NCI-H524 treated with DMSO at 0.1 percent for 48 hours (cell line): ENCODE results near the gene CLEC4G.
A peak's percentile ranks its signal among the peaks of the same experiment; 100 is the strongest.
"Not testable (repeated sequence)": the region's sequence is repeated elsewhere in the genome, so short reads cannot be mapped to it uniquely, and the experiment has no call there.

Experiments
- DNase-seq: peaks from one replicate; lab custom pipeline; 2025; lab: John Stamatoyannopoulos, UW

The CLEC4G gene

GRCh38 chr19:7732045-7732444 is at the start of gene CLEC4G:
Gene CLEC4G (minus strand): TSS chr19:7732110. CDS start chr19:7732102, 8 bp downstream.
- DNase-seq: no peak

GRCh38 chr19:7781157-7781556 is 49.2 kb upstream of the CLEC4G start:
- DNase-seq: no peak

GRCh38 chr19:7779631-7780486 is 47.9 kb upstream of the CLEC4G start:
- no peak for DNase-seq

- no peak for DNase-seq
Measured at GRCh38 chr19:7778081-7778480, 46.2 kb upstream of the CLEC4G start.

GRCh38 chr19:7775761-7776160 is 43.9 kb upstream of the CLEC4G start:
- DNase-seq: no peak

- no peak for DNase-seq
Measured at GRCh38 chr19:7773841-7774240, 41.9 kb upstream of the CLEC4G start.

- DNase-seq: peak; percentile 51
Measured at GRCh38 chr19:7772752-7773291, 40.9 kb upstream of the CLEC4G start.

GRCh38 chr19:7771072-7771471 is 39.2 kb upstream of the CLEC4G start:
- DNase-seq: no peak

GRCh38 chr19:7769171-7769570 is 37.3 kb upstream of the CLEC4G start:
- DNase-seq: peak; percentile 72

- no peak for DNase-seq
Measured at GRCh38 chr19:7767487-7767886, 35.6 kb upstream of the CLEC4G start.

GRCh38 chr19:7766535-7766934 is 34.6 kb upstream of the CLEC4G start:
- no peak for DNase-seq

- DNase-seq: not testable (repeated sequence)
Measured at GRCh38 chr19:7765043-7765442, 33.1 kb upstream of the CLEC4G start.

- DNase-seq: not testable (repeated sequence)
Measured at GRCh38 chr19:7764157-7764556, 32.2 kb upstream of the CLEC4G start.

GRCh38 chr19:7763696-7764095 is 31.8 kb upstream of the CLEC4G start:
- no peak for DNase-seq

GRCh38 chr19:7762719-7763293 is 30.9 kb upstream of the CLEC4G start, which contains the start of gene CLEC4M:
Gene CLEC4M (plus strand): TSS chr19:7763243. CDS start chr19:7763267, 24 bp downstream.
- no peak for DNase-seq

GRCh38 chr19:7759156-7759555 is 27.2 kb upstream of the CLEC4G start:
- no peak for DNase-seq

- no peak for DNase-seq
Measured at GRCh38 chr19:7757358-7757757, 25.4 kb upstream of the CLEC4G start.

- DNase-seq: no peak
Measured at GRCh38 chr19:7756258-7756657, 24.3 kb upstream of the CLEC4G start.

- DNase-seq: no peak
Measured at GRCh38 chr19:7751157-7751783, 19.4 kb upstream of the CLEC4G start.

- DNase-seq: peak; percentile 38
Measured at GRCh38 chr19:7748756-7749155, 16.8 kb upstream of the CLEC4G start.

- no peak for DNase-seq
Measured at GRCh38 chr19:7748171-7748570, 16.3 kb upstream of the CLEC4G start.
